Epithelial cell of esophagus (primary cell): Measurements from ENCODE around the gene PRPF18.

ENCODE experiments used
- DNase-seq: peaks from one replicate; pipeline ENCODE4 v3.0.0; 2010; ENCODE audit warnings: low read depth
- H3K4me3 ChIP-seq: 2 replicates; pipeline ENCODE4 v1.5.1; 2011; ENCODE audit warnings: mild to moderate bottlenecking, low read length, control low read depth
- CTCF ChIP-seq: IDR thresholded peaks from 2 replicates; pipeline ENCODE4 v1.5.1; 2011; ENCODE audit warnings: low read depth, mild to moderate bottlenecking, low read length, control low read depth, inconsistent platforms; ENCODE audit not compliant: insufficient read depth; ENCODE audit errors: missing control alignments

The PRPF18 gene

DNA sequence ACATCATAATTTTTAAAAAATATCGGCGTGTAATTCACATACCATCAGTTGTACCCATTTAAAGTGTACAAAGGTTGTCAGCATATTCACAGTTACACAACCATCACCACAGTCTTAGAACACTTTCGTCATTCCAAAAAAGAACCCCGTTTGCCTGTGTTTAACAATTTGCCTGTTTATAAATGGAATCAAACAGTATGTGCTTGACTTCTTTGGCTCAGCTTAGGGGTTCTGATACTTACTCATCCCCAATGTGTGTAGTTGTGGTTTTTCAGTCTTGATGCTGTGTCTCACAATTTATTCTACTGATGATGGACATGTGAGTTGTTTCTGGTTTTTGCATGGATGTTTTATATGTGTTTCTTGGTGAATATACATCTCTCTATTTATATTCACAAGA lies 50.0 kb downstream of the PRPF18 start:
- no peak for TF ChIP-seq CTCF
- H3K4me3 ChIP-seq: no peak overlapping the region
- DNase-seq: no peak

DNA sequence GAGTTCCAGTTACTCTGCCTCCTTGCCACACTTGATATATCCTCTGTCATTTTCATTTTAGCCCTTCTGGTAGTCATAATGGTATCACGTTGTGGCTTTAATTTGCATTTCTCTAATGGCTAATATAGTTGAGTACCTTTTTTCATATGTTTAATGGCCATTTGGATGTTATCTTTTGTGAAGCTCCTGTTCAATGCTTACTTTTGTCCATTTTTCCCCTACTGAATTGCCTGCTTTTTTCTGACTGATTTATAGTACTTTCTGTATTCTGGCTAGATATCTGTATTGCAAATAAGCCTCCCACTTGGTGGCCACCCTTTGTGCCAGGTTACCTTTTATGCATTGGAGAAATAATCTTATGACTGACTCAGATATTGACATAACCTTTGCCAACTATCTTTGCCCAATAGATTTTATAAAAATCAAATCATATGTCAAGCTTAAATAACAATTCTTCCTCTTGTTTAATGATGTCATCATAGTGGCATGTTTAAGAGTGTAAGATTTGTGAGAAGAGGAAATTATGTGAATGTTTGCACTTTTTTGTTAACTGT lies 50.6 kb downstream of the PRPF18 start:
- DNase-seq: no peak
- TF ChIP-seq CTCF: no peak
- H3K4me3 ChIP-seq: no peak overlapping the region

DNA sequence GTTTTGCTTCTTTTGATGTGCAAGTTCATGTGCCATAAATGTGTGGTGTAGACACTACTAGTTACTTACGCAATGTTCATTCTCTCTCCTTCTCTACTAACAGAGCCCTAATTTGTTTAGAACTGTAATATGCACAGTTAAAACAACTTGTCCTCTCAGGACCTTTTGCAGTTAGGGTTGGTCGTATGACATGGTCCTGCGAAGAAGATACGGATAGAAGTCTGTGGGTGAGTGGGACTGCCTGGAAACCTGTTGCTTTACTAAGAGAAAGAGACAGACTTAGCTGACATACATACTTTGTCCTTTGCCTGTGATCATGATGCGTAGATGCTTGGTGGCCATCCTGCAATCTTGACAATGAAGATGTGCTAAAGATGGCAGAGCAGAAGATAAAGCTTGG lies 51.1 kb downstream of the PRPF18 start:
- H3K4me3 ChIP-seq: no peak overlapping the region
- no peak for DNase-seq
- no peak for TF ChIP-seq CTCF

GRCh38 chr10:13642293-13642692 lies 55.5 kb downstream of the PRPF18 start:
- TF ChIP-seq CTCF: no peak
- no peak for DNase-seq
- no peak overlapping the region for H3K4me3 ChIP-seq

DNA sequence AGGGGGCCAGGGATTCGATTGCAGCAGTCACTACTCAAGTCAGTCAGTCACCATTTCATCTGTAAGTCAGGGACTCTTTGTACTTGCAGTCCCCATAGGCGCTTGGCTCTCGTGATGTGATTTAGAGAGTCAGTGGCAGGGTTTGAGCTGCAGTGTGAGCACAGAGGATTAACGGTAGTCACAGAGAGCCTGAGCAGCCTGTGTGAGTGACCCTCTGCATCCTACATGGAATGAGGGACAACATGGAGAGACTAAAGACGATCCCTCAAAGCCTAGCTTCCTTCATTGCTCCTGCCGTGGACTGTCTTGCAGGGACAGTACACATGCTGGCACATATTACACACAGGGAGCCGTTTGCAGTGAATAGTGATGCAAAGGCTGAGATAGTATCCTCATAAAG lies 56.3 kb downstream of the PRPF18 start:
- no peak for TF ChIP-seq CTCF
- DNase-seq: no peak

DNA sequence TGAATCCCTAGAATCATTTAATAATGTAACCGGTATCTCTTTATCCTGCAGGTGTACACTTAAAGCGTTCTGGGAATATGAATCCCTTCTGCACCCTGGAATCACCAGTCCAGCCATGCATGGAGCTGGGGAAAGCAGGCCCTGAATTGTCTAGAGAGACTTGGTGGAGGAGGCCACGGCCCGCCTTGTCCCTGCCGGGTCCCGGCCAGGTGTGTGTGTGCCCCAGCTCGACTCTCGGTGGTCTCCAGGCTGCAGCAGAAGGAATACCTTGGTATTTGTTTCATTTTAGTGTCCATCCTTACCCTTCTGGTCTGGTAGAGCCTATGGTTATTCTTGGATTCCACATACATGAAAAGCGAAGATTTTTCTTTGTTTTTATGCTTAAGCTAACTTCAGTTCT lies 58.1 kb downstream of the PRPF18 start:
- DNase-seq: no peak
- no peak for TF ChIP-seq CTCF
- no peak overlapping the region for H3K4me3 ChIP-seq

More for the DNA sequence above, 56.3 kb downstream of the PRPF18 start:
- H3K4me3 ChIP-seq: no peak overlapping the region

DNA sequence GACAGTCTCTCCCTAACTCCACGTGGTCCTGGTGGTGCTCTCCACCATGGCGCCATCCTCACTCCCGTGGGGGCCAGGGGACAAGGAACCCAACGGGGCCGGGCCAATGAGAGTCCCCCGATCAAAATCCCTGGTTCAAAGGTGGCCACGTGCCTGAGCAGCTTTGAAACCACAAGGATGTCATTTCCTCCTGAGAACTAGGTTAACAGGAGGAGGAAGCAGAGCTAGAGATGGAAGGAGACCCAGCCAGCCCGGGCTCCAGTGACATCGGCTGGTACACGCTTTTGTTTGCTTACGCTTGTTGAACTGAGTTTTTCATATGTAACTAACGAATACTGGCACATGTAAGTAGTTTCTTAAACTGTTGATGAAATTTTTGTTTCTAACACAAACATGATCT lies 61.7 kb downstream of the PRPF18 start:
- no peak for TF ChIP-seq CTCF
- DNase-seq: no peak
- H3K4me3 ChIP-seq: no peak overlapping the region
